Rectal smooth muscle tissue (tissue), 1 donor: Measurements from ENCODE around the gene SLC6A18.

Experiments
- H3K27ac ChIP-seq: one replicate; pipeline ENCODE4 v1.7.0; 2013; ENCODE audit warnings: low read depth, low read length, inconsistent platforms
- H3K27me3 ChIP-seq: one replicate; pipeline ENCODE4 v1.7.0; 2013; ENCODE audit warnings: low read length; ENCODE audit not compliant: control insufficient read depth, insufficient read depth
- H3K36me3 ChIP-seq: one replicate; pipeline ENCODE4 v1.7.0; 2013; ENCODE audit warnings: low read length; ENCODE audit not compliant: control insufficient read depth, insufficient read depth
- H3K4me1 ChIP-seq: one replicate; pipeline ENCODE4 v1.7.0; 2013; ENCODE audit warnings: low read length; ENCODE audit not compliant: control insufficient read depth, insufficient read depth
- H3K4me3 ChIP-seq: one replicate; pipeline ENCODE4 v1.7.0; 2013; ENCODE audit warnings: low read length
- H3K9ac ChIP-seq: one replicate; pipeline ENCODE4 v1.7.0; 2013; ENCODE audit warnings: low read length

Gene SLC6A18

GRCh38 chr5:1251678-1252580 lies 26.7 kb downstream of the SLC6A18 start:
- H3K27ac ChIP-seq: no peak overlapping the region
- no peaks in the 10 kb centered on the region for H3K36me3 ChIP-seq

GRCh38 chr5:1252681-1253080 lies 27.5 kb downstream of the SLC6A18 start:
- Histone ChIP-seq H3K27me3 (no peaks in the 10 kb centered on the region), H3K9ac (no peak overlapping the region), H3K36me3 (no peaks in the 10 kb centered on the region), H3K27ac (no peak overlapping the region), H3K4me3 (no peak overlapping the region), H3K4me1 (no peaks in the 10 kb centered on the region)

More at GRCh38 chr5:1251678-1252580, 26.7 kb downstream of the SLC6A18 start:
- Histone ChIP-seq H3K9ac (no peak overlapping the region), H3K27me3 (no peaks in the 10 kb centered on the region), H3K4me3 (no peak overlapping the region), H3K4me1 (no peaks in the 10 kb centered on the region)

GRCh38 chr5:1253456-1254105 lies 28.4 kb downstream of the SLC6A18 start:
- Histone ChIP-seq H3K9ac (no peak overlapping the region), H3K27me3 (no peaks in the 10 kb centered on the region), H3K4me1 (no peaks in the 10 kb centered on the region), H3K27ac (no peak overlapping the region), H3K36me3 (no peaks in the 10 kb centered on the region), H3K4me3 (no peak overlapping the region)

GRCh38 chr5:1254196-1254595 lies 29.0 kb downstream of the SLC6A18 start:
- H3K27me3 ChIP-seq: no peaks in the 10 kb centered on the region
- no peak overlapping the region for H3K9ac ChIP-seq
- no peaks in the 10 kb centered on the region for H3K36me3 ChIP-seq
- H3K27ac ChIP-seq: no peak overlapping the region
- no peak overlapping the region for H3K4me3 ChIP-seq
- H3K4me1 ChIP-seq: no peaks in the 10 kb centered on the region

- Histone ChIP-seq H3K9ac (no peak overlapping the region), H3K27me3 (no peaks in the 10 kb centered on the region), H3K4me1 (no peaks in the 10 kb centered on the region), H3K36me3 (no peaks in the 10 kb centered on the region), H3K4me3 (no peak overlapping the region), H3K27ac (no peak overlapping the region)
These were observed 29.9 kb downstream of the SLC6A18 start for GRCh38 chr5:1255081-1255561.

- H3K9ac ChIP-seq: no peak overlapping the region
- no peaks in the 10 kb centered on the region for H3K27me3 ChIP-seq
- no peaks in the 10 kb centered on the region for H3K36me3 ChIP-seq
- H3K4me1 ChIP-seq: no peaks in the 10 kb centered on the region
- no peak overlapping the region for H3K27ac ChIP-seq
- H3K4me3 ChIP-seq: no peak overlapping the region
These were observed 31.6 kb downstream of the SLC6A18 start for GRCh38 chr5:1256776-1257175.

- H3K4me1 ChIP-seq: no peaks in the 10 kb centered on the region
- no peak overlapping the region for H3K9ac ChIP-seq
- H3K4me3 ChIP-seq: no peak overlapping the region
- H3K36me3 ChIP-seq: no peaks in the 10 kb centered on the region
- H3K27ac ChIP-seq: no peak overlapping the region
- no peaks in the 10 kb centered on the region for H3K27me3 ChIP-seq
These were observed 32.2 kb downstream of the SLC6A18 start for GRCh38 chr5:1257363-1257762.

- no peaks in the 10 kb centered on the region for H3K27me3 ChIP-seq
- H3K9ac ChIP-seq: no peak overlapping the region
- no peaks in the 10 kb centered on the region for H3K4me1 ChIP-seq
- H3K36me3 ChIP-seq: no peaks in the 10 kb centered on the region
- H3K27ac ChIP-seq: no peak overlapping the region
- no peak overlapping the region for H3K4me3 ChIP-seq
These were observed 32.7 kb downstream of the SLC6A18 start for GRCh38 chr5:1257841-1258240.

GRCh38 chr5:1259806-1260480 lies 34.8 kb downstream of the SLC6A18 start:
- Histone ChIP-seq H3K4me1 (no peaks in the 10 kb centered on the region), H3K27me3 (no peaks in the 10 kb centered on the region), H3K36me3 (no peaks in the 10 kb centered on the region), H3K9ac (no peak overlapping the region), H3K27ac (no peak overlapping the region), H3K4me3 (no peak overlapping the region)

- no peak overlapping the region for H3K9ac ChIP-seq
- H3K4me1 ChIP-seq: no peaks in the 10 kb centered on the region
- no peak overlapping the region for H3K4me3 ChIP-seq
- no peaks in the 10 kb centered on the region for H3K27me3 ChIP-seq
- H3K36me3 ChIP-seq: no peaks in the 10 kb centered on the region
- no peak overlapping the region for H3K27ac ChIP-seq
These were observed 36.5 kb downstream of the SLC6A18 start for GRCh38 chr5:1261643-1262042.

- Histone ChIP-seq H3K36me3 (no peaks in the 10 kb centered on the region), H3K27ac (no peak overlapping the region), H3K27me3 (no peaks in the 10 kb centered on the region)
These were observed 37.2 kb downstream of the SLC6A18 start for GRCh38 chr5:1262381-1262780.

GRCh38 chr5:1264211-1264610 lies 39.0 kb downstream of the SLC6A18 start:
- no peaks in the 10 kb centered on the region for H3K36me3 ChIP-seq
- no peaks in the 10 kb centered on the region for H3K27me3 ChIP-seq
- H3K4me1 ChIP-seq: no peaks in the 10 kb centered on the region

More at GRCh38 chr5:1262381-1262780, 37.2 kb downstream of the SLC6A18 start:
- H3K4me3 ChIP-seq: no peak overlapping the region
- no peak overlapping the region for H3K9ac ChIP-seq
- H3K4me1 ChIP-seq: no peaks in the 10 kb centered on the region

More at GRCh38 chr5:1264211-1264610, 39.0 kb downstream of the SLC6A18 start:
- no peak overlapping the region for H3K4me3 ChIP-seq
- no peak overlapping the region for H3K9ac ChIP-seq
- no peak overlapping the region for H3K27ac ChIP-seq
